Activated CD4-positive, alpha-beta T cell treated with anti-CD3 and anti-CD28 coated beads, Interleukin-2, Interleukin-6, amounts not matched to agents 100 ng/mL and 50 ng/mL, durations not matched to agents 16 hours and 8 hours (primary cell): ENCODE data around the gene BASP1.
"Not testable (repeated sequence)": the region's sequence is repeated elsewhere in the genome, so short reads cannot be mapped to it uniquely, and the experiment has no call there.

Experiments
- DNase-seq: peaks from one replicate; pipeline ENCODE4 v3.0.0-alpha.2; 2020

Gene BASP1, protein sequence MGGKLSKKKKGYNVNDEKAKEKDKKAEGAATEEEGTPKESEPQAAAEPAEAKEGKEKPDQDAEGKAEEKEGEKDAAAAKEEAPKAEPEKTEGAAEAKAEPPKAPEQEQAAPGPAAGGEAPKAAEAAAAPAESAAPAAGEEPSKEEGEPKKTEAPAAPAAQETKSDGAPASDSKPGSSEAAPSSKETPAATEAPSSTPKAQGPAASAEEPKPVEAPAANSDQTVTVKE

DNA sequence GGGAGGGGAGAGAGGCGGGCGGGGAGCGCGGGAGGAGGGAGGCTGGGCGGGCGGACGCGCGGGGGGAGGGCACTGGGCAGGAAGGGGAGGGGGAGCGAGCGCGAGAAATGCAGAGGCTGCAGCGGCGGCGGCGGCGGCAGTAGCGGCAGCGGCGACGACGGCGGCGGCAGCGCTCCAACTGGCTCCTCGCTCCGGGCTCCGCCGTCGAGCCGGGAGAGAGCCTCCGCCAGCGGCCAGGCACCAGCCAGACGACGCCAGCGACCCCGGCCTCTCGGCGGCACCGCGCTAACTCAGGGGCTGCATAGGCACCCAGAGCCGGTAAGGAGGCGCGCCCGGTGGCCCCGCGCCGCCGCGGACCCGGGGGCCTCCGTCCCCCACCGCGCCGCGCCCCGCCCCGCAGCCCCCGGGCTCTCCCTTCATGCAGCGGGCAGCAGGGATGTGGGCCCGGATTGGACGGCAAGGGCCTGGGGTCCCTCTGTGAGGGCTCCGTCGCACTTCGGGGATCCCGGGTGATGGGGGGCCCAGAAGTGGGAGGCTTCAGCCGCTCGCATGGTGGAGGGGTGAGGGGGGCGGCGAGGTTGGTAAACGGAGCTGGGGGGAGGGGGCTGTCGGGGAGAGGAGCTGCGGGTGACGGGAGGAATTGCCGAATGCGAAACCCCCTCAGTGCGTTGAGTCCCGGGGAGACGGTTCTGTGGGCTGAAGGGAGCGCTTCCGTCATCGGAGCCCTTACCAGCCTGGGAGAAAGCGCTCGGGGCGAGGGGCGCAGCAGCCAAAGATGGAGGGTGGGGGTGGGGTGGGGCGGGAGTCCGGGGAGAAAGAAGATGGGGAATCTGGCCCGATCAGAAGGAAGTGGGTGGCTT lies at the start of gene BASP1:
Gene BASP1, plus strand, starts transcription at position 139 of the 860 bp plus-strand sequence. CDS start 57,586 bp downstream, outside the sequence.
- no peak for DNase-seq

DNA sequence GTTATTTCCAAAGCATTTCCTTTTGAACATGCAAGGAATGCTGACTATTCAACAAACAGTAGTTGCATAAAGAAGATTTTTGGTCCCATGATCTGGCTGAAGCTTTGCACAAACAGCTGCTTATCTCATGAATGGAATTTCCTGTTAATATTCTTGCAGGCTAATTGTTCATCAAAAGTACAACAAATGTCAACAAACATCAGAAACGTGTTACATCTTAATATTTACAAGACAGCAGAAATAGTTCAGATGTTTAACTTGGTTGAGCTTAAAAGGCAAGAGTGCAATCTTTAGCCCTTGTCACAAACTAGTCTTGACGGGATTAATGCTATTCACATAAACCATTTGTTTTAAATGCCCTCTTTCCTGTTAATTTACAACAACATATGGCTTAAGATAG lies 47.9 kb upstream of the BASP1 start:
- no peak for DNase-seq

DNA sequence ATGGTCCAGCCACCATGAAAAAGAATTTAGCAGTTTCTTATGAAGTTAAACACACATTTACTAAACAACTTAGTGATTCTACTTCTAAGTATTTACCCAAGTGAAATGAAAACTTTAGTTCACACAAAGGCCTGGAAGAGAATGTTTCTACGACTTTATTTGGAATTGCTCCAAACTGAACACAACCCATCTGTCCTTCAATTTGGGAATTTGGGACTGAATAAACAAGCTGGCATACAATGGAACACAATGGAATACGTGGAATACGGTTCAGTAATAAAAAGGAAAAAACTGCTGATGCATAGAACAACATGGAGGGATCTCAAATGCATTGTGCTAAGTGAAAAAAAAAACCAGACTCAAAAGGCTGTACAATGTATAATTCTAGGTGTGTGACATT lies 44.6 kb upstream of the BASP1 start:
- DNase-seq: no peak

DNA sequence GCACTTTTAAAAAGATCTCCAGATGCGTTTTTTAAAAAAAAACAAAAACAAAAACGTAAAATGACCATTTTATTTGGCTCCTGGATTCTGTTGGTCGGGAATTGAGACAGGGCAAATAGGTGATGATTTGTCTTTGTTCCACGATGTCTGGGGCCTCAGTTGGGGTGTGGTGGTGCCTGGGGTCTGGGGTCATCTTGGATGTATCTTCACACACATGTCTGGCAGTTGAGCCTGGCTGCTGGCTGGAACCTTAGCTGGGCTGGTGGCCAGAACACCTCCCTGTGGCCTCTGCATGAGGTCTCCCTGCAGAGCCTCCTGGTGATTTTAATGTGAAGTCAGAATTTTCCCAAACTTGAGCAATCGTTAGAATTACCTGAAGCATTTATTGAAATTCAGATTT lies 42.5 kb upstream of the BASP1 start:
- no peak for DNase-seq

DNA sequence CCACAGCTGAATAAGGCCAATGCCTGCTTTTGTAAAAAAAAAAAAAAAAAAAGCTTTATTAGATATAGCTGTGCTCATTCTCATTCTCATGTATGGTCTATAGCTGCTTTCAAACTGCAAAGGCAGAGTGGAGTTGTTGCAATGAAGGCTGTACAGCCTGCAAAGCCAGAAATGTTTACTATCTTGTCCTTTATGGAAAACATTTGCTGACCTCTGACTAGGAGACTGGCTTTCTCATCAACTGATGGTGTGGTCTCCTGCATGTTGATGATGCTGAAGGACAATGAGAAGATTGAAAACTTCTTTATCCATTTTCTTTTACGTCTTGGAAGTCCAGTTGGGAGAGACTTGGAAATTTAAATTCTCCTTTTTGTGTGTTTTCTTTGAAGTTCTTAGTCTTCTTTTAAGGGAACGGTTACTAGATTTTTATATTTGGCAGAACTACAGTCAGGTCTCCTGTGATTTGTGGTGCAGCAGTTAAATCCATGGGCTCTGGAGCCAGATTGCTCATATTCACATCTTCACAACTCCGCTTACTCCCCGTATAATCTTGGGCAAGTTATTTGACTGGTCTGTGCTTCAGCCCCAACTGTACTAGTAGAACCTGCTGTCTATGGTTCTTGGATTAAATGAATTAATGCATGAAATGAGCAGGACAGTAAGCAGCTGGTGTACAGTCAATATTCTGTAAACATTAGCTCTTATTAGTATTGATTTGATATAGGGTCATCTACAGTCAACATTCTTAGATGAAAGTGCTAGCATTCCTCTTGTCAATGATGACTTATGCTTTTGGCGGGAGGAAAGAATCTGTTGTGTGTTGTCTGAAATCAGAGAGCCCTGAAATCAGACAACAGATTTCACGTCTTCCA lies 39.7 kb upstream of the BASP1 start:
- DNase-seq: no peak

DNA sequence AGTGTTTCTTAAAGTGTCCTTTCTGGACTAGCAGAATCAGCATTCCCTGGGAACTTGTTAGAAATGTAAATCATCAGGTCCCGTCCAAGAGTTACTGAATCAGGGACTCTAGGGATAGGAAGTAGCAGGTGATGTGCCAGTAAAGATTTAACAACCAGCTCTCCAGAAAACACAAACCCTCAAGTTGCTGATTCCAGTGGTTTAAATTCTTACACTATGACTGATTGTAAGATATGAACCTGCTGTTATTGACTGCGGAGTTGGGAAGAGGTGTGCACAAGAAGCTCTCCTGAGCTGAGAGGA lies 39.1 kb upstream of the BASP1 start:
- no peak for DNase-seq

DNA sequence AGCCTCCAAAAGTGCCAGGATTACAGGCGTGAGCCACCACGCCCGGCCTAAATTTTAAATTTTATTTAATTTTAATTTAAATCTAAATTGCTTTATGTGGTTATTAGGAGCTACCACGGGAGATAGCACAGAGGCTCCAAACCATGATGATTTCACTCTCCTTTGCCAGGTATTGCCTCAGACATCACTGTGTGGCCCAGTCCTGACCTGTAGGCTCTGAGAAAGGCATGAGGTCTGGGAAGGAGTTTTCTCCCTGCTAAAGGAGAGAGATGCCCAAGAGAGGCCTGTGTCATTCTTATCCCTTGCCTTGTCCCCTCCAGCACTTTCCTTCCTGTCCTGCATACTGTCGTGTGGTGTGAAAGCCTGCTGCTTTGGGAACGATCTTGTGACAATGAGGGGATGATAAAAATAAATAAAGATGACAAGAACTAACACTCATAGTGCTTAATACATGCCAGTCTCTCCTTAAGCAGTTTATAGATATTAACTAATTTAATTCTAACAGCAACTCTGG lies 37.0 kb upstream of the BASP1 start:
- no peak for DNase-seq

DNA sequence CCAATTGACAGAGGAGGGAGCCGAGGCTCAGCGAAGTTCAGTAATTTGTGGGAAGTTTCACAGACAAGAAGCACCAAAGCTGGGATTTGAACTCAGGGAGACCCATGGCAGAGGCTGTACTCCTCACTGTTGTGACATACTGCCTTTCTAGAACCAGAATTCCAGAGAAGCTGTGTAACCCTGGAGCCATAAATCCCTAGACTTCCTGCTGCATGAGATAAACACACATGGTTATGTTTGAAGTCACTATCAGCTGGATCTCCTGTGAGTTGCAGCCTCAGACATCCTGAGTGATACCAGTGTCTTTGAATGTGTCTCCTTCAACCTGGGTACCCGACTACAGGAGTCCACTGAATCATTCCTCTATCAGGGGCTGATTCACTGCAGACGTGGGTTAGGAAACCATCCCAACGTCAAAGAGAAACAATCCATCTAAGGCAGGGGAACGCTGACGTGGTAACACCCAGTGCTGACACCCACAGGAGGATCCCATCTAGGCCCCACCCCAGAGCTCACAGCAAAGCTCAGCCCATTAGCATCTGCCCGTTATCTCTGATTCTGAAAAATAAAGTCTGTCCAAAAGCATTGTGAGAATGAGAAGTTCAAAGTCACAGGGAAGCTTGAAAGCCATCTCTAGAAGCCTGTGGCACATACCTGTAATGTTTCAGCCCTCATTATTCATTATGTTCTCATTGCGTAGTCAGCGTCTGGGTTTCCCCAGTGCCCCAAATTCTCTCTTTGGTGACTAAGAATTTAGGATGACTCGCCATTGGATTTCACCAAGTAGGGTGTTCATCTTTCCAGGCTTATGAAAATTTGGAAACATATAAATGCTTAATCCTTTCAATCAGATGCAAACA lies 36.3 kb upstream of the BASP1 start:
- DNase-seq: no peak

DNA sequence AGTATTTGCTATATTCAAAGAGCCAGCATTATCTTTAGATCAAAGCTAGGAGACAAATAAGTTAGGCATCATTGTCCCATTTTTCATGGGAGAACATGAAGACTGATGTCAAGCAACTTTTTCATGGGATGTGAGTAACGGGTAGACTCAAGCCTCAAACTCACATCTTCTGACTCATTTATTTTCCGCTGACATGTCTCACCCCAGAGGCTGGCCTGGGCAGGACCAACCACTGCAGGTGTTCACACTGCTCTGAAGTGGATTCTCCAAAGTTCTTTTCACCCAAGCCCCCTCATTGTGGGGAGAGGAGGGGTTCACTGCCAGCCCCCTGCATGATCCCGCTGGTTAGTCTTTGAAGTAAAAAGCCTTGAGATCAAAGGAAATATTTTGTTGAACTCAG lies 34.9 kb upstream of the BASP1 start:
- DNase-seq: no peak

DNA sequence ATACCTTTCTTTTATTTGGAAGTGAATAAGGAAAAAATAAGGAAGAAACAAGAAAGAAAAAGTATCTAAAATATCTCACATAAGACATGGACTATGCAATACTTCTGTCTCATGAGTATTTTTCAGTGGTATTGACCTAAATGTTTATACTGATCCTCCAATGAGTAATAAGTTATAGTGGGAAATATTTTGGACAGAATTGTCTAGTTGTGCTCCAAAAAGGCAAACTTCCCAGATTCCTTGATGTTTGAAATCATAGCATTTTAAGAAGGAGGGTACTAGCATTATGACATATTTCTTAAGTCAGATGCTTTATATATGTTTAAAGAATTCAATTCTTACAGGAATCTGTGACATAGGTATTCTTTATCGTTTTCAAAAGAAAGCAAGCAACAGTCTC lies 34.5 kb upstream of the BASP1 start:
- no peak for DNase-seq

DNA sequence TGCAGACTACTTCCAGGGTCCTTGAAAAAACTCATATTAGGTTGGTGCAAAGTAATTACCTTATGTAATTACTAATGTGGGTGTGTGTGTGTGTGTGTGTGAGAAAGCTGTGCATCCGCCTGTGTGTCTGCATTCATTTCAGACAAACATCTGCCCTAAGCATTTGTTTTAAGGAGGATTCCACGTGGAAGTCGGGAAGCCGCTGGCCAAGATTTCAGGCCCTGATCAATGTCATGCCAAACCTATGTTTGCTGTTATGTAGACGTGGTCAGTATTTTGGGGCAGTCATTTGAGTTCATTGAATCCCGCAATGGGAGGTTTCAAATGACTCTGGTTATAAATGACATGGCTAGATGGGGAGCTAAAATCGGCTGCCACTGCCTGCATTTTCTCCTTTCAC lies 33.6 kb upstream of the BASP1 start:
- no peak for DNase-seq

DNA sequence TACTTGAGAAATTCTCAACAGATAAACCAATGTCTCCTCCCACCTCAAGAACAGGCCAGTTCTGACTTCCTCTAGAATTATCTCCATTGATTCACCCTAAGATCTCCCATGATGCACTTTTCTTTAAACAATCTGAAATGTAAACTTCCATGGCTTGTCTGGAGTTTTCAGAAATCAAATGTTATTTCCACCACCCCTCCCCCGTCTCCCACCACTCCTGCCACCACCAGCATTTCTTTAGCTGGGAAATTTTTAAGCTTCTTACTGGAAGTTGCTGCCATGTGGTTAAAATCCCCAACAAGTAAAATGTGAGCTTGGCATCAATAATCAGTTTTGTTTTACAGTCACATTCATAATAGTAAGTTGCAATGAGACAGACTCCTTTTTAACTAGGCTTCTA lies 32.8 kb upstream of the BASP1 start:
- DNase-seq: no peak

DNA sequence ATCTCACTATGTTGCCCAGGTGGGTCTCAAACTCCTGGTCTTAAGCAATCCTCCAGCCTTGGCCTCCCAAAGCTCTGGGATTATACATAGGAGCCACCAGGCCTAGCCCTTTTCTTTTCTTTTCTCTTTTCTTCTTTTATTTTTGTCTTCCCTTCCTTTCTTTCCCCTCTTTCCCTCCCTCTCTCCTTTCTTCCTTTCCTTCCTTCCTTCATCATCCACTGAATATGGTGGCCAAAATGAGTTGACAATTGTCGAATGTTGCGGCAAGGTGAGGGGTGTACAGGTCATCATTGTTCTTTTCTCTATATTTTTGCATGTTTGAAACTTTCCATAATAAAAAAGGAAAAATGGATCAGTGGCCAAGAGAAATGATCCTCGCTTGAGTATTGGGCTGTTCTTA lies 32.1 kb upstream of the BASP1 start:
- no peak for DNase-seq

DNA sequence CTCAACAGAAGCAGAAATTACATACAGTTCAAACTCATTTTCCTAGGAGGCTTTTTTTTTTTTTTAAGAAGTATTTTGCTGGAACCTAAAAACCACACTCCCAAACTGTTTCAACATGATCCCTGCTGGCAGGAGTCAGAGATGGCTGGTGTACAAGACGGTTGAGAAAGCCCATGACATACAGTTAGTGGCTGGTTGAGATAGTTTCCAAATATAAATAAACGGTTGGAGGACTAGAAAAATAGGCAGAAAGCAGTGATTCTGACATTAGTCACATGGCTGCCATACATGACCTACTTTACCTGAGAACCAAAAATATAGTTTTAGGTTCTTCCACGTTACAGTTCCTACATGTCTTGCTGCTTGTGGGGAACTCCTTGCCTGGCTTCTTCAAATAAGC lies 31.7 kb upstream of the BASP1 start:
- DNase-seq: no peak

DNA sequence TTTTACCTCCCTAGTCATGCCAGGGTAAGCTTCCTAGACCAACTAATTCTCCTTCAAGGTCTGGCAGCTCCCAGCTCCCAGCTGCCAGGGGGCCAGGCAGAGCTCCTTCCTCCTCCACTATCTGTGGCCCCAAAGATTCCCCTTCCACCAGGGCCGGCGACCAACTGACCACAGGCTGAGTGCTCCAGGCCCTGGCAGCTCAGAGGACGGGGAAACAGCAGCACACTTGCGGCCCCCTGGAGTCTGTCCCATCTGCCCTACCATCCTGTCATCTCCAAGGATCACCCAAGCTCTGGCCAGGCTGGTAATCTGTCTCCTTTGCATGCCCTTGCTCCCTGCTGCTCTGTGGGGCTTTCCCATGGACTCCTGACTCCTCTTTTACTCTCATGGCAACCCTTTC lies 31.2 kb upstream of the BASP1 start:
- DNase-seq: no peak

DNA sequence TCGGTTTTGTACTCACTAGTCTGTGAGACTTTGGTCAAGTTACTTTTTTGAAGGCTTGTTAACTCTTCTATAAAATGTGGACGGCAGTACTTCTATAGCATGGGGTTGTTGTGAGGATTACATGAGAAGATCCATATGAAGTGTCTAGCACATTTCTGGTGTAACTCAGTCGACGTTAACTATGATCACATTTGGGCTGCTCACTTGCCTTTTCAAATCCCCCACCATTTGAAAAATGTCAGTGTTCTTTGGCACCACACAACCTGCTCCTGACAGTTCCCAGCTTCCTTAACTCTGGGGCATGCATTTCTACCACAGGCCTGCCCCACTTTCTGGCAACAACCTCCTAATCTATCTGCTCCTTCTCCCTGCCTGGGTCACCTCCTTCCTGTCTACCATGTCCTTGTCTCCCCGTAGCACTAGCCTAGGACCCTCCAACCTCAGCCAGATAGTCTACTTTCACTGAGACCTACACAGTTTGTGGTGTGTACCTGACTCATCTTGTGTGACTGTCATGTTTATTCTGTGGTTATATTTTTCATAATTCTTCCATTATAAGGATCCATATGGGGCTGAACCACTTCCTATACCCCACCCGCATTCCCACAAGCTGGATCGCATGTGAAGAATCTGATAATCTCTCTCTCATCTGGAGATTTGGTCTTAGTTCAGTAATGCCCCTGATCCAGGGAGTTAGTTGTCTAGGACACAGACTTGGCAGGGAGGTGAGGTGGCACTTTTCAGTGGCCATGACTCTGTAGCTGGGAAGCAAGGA lies 30.2 kb upstream of the BASP1 start:
- no peak for DNase-seq

DNA sequence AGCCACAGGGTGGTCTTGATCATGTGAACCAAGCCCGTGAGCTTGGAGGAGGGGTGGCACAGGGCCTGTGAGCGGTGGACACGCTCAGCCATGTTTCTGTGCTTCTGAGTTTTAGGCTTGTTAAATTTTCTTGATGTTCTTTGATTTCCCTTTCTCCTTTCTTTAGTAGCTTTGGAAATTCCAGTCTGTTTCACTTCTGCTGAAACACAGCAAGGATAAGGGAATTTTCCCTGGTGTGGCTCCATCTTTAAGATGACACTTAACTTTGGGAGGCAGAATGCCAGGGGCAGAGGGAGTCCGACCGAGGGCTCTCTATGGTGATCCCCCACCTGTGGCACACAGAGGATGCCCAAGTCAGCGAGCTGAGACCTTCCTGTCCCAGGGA lies 29.7 kb upstream of the BASP1 start:
- no peak for DNase-seq

DNA sequence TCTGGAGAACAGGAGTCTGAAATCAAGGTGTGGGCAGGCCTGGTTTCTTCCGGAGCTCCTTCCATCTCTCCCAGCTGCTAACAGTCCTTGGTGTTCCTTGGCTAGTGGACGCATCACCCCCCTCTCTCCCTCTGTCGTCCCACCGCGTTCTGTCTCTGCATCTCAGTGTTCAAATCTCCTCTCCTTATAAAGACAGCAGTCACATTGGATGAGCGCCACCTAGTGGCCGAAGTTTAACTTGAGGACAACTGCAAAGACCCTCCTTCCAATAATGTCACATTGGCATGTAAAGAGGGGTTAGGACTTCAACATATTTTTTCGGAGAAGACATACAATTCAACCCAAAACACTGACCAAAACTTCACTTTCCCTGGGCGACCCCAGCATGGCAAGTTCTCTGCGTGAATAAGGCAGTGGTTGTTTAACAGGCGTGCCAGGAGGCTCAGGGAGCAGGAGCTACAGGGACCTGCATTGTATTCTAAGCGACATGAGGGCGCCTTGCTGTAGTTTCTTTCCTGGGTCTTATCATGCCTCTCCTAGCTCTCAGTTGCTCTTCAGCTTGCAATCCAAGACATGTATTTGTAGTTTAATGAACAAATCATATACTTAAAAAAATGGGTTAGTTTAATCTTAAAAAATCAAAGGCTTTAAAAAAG lies 27.9 kb upstream of the BASP1 start:
- DNase-seq: peak; percentile 69

DNA sequence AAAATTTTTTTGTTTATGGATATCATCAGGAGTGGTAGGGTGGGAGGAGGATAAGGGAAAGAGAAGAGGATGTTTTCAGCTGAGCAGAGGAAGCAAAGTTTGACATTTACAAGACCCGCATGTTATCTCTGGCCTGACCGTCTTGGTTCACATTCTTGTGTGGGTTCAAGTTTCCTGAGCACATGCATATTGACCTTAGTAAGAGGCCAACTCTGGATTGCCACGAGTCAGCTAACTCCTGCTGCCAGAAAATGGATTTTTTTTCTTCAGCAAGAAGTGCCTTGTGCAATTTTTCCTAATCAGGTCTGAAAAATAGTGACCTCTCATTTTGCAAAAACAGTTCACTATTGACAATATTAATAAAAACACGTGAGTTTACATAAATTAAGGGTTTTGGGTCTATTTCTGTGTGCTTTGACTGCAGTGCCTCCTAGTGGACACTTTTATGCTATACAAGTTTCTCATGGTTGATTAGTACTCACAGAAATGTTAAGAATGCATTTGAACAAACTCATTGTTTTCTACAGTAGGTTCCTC lies 27.1 kb upstream of the BASP1 start:
- peak; percentile 43 for DNase-seq

DNA sequence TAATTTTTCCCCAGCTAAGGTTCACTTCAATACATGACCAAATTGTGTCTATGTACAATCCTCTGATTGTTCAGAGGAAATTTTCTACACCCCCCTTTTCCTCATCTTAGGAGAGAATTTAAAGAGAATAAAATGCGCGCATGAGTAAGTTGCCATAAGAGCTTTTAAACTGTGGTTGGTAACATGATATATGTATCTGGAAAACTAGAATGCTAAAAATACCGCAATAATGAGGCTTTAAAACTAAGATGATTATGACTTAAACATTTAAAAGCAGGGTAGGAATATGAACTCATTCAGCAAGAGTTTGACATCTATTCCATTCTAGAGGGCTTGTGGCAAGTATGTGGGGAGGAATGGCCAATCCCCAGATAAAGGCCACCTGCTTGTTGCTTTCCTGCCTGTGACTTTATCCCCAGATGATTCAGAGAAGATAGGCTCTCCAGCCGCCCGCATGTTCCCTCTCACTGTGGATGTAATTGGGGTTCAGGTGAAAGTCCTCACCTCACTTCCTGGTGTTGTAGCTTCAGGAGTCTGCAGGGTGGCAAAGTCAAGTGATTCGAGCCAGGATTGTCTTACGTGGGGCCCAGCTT lies 26.5 kb upstream of the BASP1 start:
- no peak for DNase-seq

DNA sequence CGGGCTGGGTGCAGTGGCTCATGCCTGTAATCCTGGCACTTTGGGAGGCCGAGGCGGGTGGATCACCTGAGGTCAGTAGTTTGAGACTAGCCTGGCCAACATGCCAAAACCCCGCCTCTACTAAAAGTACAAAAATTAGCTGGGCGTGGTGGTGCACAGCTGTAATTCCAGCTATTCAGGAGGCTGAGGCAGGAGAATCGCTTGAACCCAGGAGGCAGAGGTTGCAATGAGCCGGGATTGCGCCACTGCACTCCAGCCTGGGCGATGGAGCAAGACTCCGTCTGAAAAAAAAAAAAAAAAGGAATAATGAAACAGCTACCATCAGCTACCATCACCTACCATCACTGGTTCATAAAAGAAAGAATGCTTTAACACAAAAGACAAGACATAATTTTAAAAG lies 25.9 kb upstream of the BASP1 start:
- DNase-seq: not testable (repeated sequence)
